GM19372 (cell line): ENCODE results near the gene AIP.
A peak's percentile ranks its signal among the peaks of the same experiment; 100 is the strongest.

Source experiments
- ATAC-seq: cut with Tn5 transposase; IDR thresholded peaks from one replicate; pipeline ENCODE4 v1.9.1; 2021; ENCODE audit warnings: mild to moderate bottlenecking, low read depth, moderate library complexity; ENCODE audit not compliant: unreplicated experiment

The AIP gene

DNA sequence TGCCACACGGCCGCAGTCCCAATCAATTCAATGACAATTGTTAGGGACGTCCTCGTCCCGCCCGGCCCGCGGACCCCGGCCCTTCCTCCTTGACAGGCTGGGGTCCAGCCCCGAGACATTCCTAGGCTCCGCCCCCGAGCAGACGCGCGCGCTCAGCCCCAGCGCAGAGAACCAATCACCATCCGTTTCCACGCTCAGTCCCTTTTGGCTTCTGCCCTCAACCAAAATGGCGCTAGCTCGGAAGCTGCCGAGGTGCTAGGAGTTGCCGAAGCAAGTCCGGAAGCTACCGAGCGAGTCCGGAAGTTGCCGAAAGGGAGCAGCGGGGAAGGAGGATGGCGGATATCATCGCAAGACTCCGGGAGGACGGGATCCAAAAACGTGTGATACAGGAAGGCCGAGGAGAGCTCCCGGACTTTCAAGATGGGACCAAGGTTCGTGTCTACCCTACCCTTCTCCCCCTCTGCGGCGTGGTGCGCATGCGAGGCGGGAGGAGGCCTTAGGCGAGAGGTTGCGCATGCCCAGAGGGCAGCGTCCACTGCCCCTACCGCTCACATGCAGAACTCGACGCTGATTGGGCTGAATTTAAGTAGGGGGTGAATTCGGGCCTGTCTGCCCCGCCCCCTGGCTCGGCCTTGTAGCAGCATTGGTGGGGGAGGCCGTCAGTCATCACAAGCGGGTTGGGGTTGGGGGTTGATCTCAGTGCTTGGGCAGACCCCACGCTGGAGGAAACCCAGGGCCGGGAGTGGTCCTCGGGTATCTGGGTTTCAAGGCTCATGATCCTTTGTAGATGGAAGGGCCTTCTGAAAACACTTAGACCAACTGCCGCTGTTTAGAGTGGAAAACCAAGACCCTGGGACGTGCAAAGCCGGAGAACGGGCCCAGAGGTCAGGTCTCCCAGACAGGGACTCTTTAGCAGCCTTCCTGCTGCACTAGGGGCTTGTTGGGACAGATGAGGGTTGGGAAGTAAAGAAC lies at the start of gene AIP:
Gene AIP (plus strand): TSS at position 200 of the 972 bp plus-strand sequence. CDS start 133 bp downstream, at position 333.
- ATAC-seq = peak; percentile 65

- no peak for ATAC-seq
Observed at GRCh38 chr11:67433536-67434394, 49.1 kb upstream of the AIP start.

DNA sequence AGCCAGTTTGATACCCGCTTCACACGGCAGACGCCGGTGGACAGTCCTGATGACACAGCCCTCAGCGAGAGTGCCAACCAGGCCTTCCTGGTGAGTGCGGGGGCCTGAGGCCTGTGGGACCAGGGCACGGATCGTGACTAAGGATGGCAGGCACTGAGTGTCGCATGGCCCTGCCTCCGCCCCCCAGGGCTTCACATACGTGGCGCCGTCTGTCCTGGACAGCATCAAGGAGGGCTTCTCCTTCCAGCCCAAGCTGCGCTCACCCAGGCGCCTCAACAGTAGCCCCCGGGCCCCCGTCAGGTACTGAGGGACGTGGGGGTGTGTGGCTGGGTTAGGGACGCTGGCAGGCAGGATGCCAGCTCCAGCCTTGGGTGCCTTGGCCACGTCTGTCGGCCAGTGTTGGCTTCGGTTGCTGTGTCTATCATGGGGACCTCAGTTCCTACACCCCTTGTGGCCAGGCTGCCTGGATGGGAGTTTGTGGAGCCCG lies 48.4 kb upstream of the AIP start:
- ATAC-seq = no peak

- no peak for ATAC-seq
Observed at GRCh38 chr11:67435031-67435726, 47.6 kb upstream of the AIP start.

DNA sequence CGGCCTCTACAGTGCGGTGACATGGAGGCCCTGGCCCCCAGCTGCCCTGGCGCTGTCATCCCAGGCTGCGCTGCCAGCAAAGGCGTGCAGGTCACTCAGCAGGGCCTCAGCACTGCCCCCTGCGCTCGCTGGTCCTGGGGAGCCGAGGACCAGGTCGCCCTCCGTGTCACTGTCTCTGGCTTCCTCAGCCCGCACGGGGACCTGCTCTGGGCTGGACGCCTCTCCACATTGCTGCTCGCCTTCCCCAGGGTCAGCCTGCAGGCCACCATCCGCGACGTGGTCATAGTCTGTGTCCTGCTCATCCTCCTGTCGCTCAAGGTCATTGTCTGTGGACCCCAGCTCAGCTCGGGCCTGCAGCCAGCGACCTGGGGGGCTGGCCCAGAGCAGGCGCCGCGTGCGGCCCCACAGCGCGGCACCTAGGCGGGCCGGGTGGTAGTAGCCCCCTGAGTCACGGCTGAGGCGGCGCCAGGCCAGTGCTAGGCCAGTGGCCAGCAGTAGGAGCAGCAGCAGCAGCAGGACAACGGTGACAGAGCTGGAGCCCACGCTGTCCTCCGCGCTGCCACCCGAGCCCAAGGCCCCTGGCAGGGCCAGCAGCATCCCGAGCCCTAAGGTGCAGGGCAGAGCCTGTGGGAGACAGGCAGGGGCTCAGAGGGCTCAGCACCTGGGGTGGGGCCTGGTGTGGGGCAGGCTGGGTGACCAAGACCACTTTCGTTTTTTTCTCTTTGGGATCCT lies 46.9 kb upstream of the AIP start:
- no peak for ATAC-seq

- peak; percentile 41 for ATAC-seq
Observed at GRCh38 chr11:67436459-67437081, 46.3 kb upstream of the AIP start.

DNA sequence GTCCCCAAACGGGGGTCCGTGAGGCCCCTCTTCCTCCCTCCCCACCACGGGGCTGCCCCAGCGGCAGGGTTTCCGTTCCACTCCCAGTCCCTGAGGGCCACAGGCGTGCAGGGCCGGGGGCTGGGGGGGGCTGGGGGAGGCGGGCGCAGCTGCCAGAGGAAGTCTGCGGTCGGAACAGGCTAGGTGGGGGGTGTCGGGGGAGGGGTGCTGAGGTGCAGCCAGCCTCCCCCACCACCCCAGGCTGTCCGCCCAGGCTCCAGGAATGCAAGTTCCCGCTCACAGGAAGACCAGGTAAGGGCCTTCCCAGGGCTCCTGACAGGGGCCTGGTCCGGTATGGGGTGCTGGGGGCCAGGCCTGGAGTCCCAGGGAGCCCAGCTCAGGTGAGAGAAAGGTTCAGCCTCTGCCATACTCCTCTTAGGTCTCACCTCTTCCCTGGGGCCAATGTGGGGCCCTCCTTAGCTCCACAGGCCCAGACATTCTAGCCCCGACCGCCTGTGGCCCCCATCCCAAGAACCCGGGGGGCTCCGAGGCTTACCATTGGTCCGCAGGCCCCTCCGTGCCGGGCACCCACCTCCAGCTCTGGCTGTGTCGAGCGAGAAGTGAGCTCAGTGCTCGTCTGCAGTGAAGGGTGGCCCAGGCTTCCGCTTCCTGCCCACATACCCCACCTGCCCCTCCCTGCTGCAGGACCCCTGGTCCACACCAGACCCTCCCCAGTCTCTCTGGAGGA lies 45.6 kb upstream of the AIP start, which contains the start of gene PTPRCAP:
Gene PTPRCAP (minus strand): TSS at position 601 of the 727 bp plus-strand sequence. CDS start 63 bp downstream, at position 538.
- ATAC-seq = no peak

- ATAC-seq = no peak
Observed at GRCh38 chr11:67437809-67438157, 45.0 kb upstream of the AIP start.

DNA sequence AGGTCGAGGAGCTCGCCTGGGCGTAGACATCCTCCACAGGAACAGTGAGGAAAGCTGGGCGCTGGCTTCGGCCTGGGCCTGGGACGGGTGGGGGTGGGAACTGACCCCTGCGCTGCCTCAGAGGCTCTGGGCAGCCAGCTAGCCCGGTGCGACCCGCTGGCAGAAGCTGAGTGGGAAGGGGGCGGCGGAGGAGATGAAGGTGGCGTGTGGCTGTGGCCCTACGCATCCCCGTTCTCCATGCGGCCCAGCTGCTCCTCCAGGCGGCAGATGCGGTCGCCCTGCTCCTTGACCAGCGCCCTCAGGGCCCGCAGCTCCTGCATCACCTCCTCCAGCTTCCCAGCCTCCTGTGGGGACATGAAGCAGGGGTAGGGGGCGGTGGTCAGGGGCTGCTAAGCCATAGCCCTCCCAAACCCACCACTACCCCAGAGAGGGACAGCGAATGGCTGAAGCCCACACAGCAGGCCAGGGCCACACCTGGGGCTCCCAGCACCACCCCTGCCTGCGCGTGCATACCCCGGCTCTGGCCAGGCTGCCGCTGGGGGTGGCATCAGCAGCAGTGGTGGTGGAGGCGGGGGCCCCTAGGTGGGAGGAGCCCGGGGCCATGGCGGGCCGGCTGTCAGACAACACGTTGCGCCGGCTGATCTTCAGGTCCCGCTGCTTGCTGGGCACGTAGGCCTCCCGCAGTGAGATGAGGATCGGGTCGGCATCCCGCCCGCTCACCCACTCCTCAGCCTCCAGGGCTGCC lies 44.5 kb upstream of the AIP start:
- no peak for ATAC-seq

DNA sequence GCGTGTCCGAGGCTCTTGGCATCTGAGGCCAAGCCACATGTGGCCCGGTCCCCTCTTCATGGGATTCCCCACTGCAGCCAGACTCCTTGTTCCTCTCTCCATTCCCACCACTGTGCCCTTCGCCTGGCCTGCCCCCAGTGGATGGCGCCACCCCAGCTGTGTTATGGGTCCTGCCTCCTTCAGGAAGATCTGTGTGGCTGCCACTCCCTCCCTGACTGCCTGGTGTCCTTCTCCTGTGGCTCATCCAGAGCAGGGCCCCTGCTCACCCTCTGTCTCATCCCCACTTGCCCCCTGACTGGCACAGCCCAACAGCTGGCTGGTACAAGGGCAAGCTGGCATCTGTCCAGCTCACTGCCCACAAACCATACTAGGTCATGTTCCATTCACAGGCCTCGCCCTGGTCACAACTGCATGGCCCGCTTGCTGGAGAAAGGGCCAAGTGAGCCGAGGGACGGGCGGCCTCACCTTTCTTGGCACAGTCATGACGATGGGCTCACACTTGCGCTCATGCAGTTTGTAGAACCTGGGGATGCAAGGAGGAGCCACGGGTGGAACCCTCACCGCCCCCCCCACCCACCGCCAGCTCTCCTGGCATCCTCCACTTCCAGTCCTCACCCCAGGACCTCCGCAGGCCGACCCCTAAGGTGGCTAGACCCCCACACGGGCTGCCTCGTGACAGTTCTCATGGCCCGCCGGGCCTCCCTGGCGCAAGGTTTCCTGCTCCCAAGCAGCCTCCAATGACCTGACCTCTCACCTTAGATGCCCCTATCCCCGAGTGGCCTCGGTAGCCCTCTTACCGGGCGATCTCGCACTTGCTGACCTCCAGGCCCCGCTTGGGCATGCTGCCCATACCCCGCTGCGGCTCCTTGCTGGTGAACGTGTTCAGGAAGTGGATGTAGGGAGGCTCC lies 43.3 kb upstream of the AIP start:
- no peak for ATAC-seq

DNA sequence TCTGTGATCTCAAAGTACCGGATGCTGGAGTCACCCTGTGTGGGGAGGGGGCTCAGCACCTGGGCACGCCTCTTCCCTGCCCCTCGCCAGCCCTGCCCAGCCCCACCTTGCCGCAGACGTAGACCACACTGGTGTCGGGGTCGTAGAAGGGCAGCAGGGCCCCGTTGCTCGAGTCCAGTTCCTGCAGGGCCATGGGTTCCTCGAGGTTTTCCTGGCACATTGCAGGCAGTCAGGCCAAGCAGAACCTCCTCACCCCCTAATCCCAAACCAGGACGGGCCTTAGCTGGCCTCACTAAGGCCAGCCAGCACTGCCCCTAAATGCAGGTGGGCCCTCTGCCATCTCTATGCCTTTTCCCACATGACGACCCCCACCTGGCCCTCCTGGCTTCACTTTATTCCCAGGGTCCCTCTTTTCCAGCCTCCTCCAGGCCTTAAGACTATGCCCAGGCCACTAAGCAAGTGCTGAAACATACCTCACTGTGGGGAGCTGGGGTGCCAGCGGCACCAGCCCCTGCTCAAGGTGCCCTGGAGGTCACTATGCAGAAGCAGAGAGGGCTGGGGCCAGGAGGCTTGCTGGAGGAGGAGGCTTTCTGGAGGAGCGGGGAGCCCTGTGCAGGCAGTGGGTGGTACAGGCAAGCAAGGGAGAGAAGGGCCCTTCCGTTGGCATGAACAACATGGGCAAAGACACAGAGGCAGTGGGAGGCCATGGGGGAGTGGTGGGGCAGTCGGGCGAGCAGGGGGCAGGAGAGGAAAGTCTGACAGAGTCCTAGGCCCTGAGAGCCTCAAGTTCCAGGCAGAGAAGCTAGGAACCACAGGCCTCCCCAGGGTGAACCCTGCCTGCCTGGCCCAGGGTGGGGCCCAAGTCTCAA lies 42.4 kb upstream of the AIP start:
- ATAC-seq = no peak

- ATAC-seq = no peak
Observed at GRCh38 chr11:67441098-67441563, 41.7 kb upstream of the AIP start.

- no peak for ATAC-seq
Observed at GRCh38 chr11:67441731-67442351, 41.0 kb upstream of the AIP start.

- no peak for ATAC-seq
Observed at GRCh38 chr11:67442504-67443404, 40.1 kb upstream of the AIP start.
